SKM-1 (cell line): ENCODE measurements around the gene SRR.
A peak's percentile ranks its signal among the peaks of the same experiment; 100 is the strongest.
"Not testable (repeated sequence)": the region's sequence is repeated elsewhere in the genome, so short reads cannot be mapped to it uniquely, and the experiment has no call there.

Experiments
- DNase-seq: peaks from one replicate; lab custom pipeline; 2025; ENCODE audit not compliant: unreplicated experiment; lab: John Stamatoyannopoulos, UW

Gene SRR

GRCh38 chr17:2289878-2290478 is 13.8 kb upstream of the SRR start:
- no peak for DNase-seq

GRCh38 chr17:2292100-2292499 is 11.7 kb upstream of the SRR start:
- DNase-seq: no peak

GRCh38 chr17:2295575-2295974 is 8.2 kb upstream of the SRR start:
- DNase-seq: no peak

GRCh38 chr17:2297023-2297422 is 6.7 kb upstream of the SRR start:
- DNase-seq: no peak

- no peak for DNase-seq
These were observed 4.6 kb upstream of the SRR start for GRCh38 chr17:2299136-2299535.

GRCh38 chr17:2299756-2300155 is 4.0 kb upstream of the SRR start:
- DNase-seq: no peak

- no peak for DNase-seq
These were observed 959 bp upstream of the SRR start for GRCh38 chr17:2302778-2303203.

GRCh38 chr17:2304931-2305330 is 1.2 kb downstream of the SRR start:
- no peak for DNase-seq

- DNase-seq: no peak
These were observed 5.8 kb downstream of the SRR start for GRCh38 chr17:2309338-2310154.

GRCh38 chr17:2312736-2313135 is 9.0 kb downstream of the SRR start:
- DNase-seq: no peak

GRCh38 chr17:2316916-2317205 is 13.1 kb downstream of the SRR start:
- not testable (repeated sequence) for DNase-seq

GRCh38 chr17:2317796-2318195 is 14.0 kb downstream of the SRR start:
- no peak for DNase-seq

- DNase-seq: no peak
These were observed 15.3 kb downstream of the SRR start for GRCh38 chr17:2319051-2319450.

- no peak for DNase-seq
These were observed 17.6 kb downstream of the SRR start for GRCh38 chr17:2321399-2321798.

GRCh38 chr17:2323629-2324314 is 20.0 kb downstream of the SRR start:
- DNase-seq: no peak

GRCh38 chr17:2331303-2331702 is 27.6 kb downstream of the SRR start:
- no peak for DNase-seq

- DNase-seq: no peak
These were observed 32.0 kb downstream of the SRR start for GRCh38 chr17:2335726-2336214.

GRCh38 chr17:2336215-2336851 is 32.6 kb downstream of the SRR start, which contains the start of gene TSR1:
TSR1 (minus strand) TSS chr17:2336457; CDS start chr17:2336427, 30 bp downstream.
- DNase-seq: peak; percentile 34

GRCh38 chr17:2336852-2337543 is 33.2 kb downstream of the SRR start, which contains the start of gene SGSM2:
SGSM2 (plus strand) TSS chr17:2337501; CDS start chr17:2337689, 188 bp downstream.
- no peak for DNase-seq

- DNase-seq: no peak
These were observed 34.0 kb downstream of the SRR start for GRCh38 chr17:2337544-2338314.
